Endothelial cell of umbilical vein (primary cell): ENCODE measurements around the gene MYADM. TPM values are rescaled to one million over a fixed set of nuclear protein-coding genes. Genes with fewer than 3 reads are reported as not detected.

Experiments
- BruUV-seq: library from RNA; stranded (reverse); fragments of 400-500 nt; replicated peaks from 2 replicates; lab custom pipeline; 2021; lab: Mats Ljungman, UMichigan
- CTCF ChIA-PET: fragments of 300-600, 350-600 bp; sonication (Branson Sonifier 250); formaldehyde crosslinking; loops from one replicate; lab custom pipeline; 2021; ENCODE audit warnings: antibody characterized with exemption, inconsistent platforms; lab: Charles Lee
- POLR2A ChIA-PET: fragments of 300-600, 350-600 bp; sonication (Branson Sonifier 250); formaldehyde crosslinking; loops from one replicate; lab custom pipeline; 2021; ENCODE audit warnings: antibody characterized with exemption, inconsistent platforms; lab: Charles Lee
- DNase-seq: peaks from one replicate; pipeline ENCODE4 v3.0.0-alpha.2; 2011; ENCODE audit warnings: low read depth, low spot score
- FAIRE-seq: peaks from 2 replicates; lab custom pipeline; 2011; peaks lifted over from hg19 to GRCh38; lab: Jason Lieb, UNC
- H2AFZ ChIP-seq: 2 replicates; pipeline ENCODE4 v1.6.0; 2012; ENCODE audit warnings: low read depth, low read length, control low read depth, inconsistent platforms
- H3K27ac ChIP-seq: 2 replicates; pipeline ENCODE4 v1.5.1; 2011; ENCODE audit warnings: low read depth, mild to moderate bottlenecking, control low read depth, low read length, moderate library complexity; ENCODE audit not compliant: insufficient read depth
- H3K27me3 ChIP-seq, 2 experiments: 2 replicates each; pipeline versions ENCODE4 v1.6.0 to v1.6.1; 2011; ENCODE audit warnings: low read length in 2 of 2, mixed read lengths in 1 of 2; ENCODE audit not compliant: control insufficient read depth in 2 of 2, insufficient read depth in 2 of 2
- H3K36me3 ChIP-seq, 2 experiments: 2 replicates in 1 of 2; 3 replicates in 1 of 2; pipeline ENCODE4 v1.5.1; 2011; ENCODE audit warnings: low read length in 2 of 2, mild to moderate bottlenecking in 1 of 2, moderate library complexity in 1 of 2; ENCODE audit not compliant: control insufficient read depth in 2 of 2, insufficient read depth in 2 of 2; ENCODE audit errors: extremely low read depth in 1 of 2
- H3K4me1 ChIP-seq: 3 replicates; pipeline ENCODE4 v1.5.1; 2011; ENCODE audit warnings: mild to moderate bottlenecking, low read length; ENCODE audit not compliant: control insufficient read depth, insufficient read depth; ENCODE audit errors: extremely low read depth
- H3K4me2 ChIP-seq: 2 replicates; pipeline ENCODE4 v1.6.1; 2011; ENCODE audit warnings: low read length, control low read depth, mixed read lengths; ENCODE audit not compliant: insufficient read depth
- H3K4me3 ChIP-seq, 3 experiments: fragments of 200-600 bp in 1 of 3; sonication (generic), shearing (Covaris generic) in 1 of 3; replicated peaks in 1 of 3; 2 replicates each; pipeline ENCODE4 v1.5.1; 2011 to 2016; ENCODE audit warnings: control low read depth in 3 of 3, low read length in 3 of 3, mild to moderate bottlenecking in 2 of 3, inconsistent platforms in 1 of 3, low read depth in 1 of 3, moderate library complexity in 1 of 3; ENCODE audit not compliant: insufficient read depth in 1 of 3
- H3K79me2 ChIP-seq: 2 replicates; pipeline ENCODE4 v1.6.0; 2012; ENCODE audit warnings: low read length, inconsistent platforms; ENCODE audit not compliant: control insufficient read depth, insufficient read depth
- H3K9ac ChIP-seq: replicated peaks from 2 replicates; pipeline ENCODE3; 2011; ENCODE audit warnings: low read length, control low read depth; ENCODE audit not compliant: insufficient read depth; ENCODE audit errors: extremely low read depth
- H3K9me1 ChIP-seq: replicated peaks from 3 replicates; pipeline ENCODE4 v1.6.0; 2011; ENCODE audit warnings: mild to moderate bottlenecking, low read length; ENCODE audit not compliant: control insufficient read depth, insufficient read depth; ENCODE audit errors: extremely low read depth
- H3K9me3 ChIP-seq: replicated peaks from 2 replicates; pipeline ENCODE4 v1.5.1; 2012; ENCODE audit warnings: low read length, inconsistent platforms; ENCODE audit not compliant: control insufficient read depth, insufficient read depth
- H4K20me1 ChIP-seq: replicated peaks from 2 replicates; pipeline ENCODE3; 2011; ENCODE audit warnings: mild to moderate bottlenecking, low read length; ENCODE audit not compliant: control insufficient read depth, insufficient read depth; ENCODE audit errors: extremely low read depth
- EZH2 ChIP-seq: IDR thresholded peaks from 2 replicates; pipeline ENCODE4 v1.6.1; 2012; ENCODE audit warnings: borderline replicate concordance, low read depth, mild to moderate bottlenecking, moderate library complexity, low read length, inconsistent platforms; ENCODE audit not compliant: severe bottlenecking
- FOS ChIP-seq: IDR thresholded peaks from 2 replicates; pipeline ENCODE4 v1.6.1; 2011; ENCODE audit warnings: mild to moderate bottlenecking, low read length, moderate library complexity, borderline replicate concordance; ENCODE audit not compliant: insufficient read depth
- GATA2 ChIP-seq: IDR thresholded peaks from 2 replicates; pipeline ENCODE4 v1.7.0; 2011; ENCODE audit warnings: low read depth, mild to moderate bottlenecking, moderate library complexity, mixed read lengths, low read length; ENCODE audit not compliant: insufficient read length, insufficient read depth
- JUN ChIP-seq: IDR thresholded peaks from 2 replicates; pipeline ENCODE4 v1.6.1; 2011; ENCODE audit warnings: borderline replicate concordance, low read depth; ENCODE audit not compliant: insufficient read length, insufficient read depth
- MAX ChIP-seq: IDR thresholded peaks from 2 replicates; pipeline ENCODE4 v1.6.1; 2011; ENCODE audit not compliant: insufficient read depth, insufficient read length
- MYC ChIP-seq: IDR thresholded peaks from one replicate; pipeline ENCODE4 v1.6.1; 2011; ENCODE audit warnings: mild to moderate bottlenecking, low read depth, low read length
- POLR2A ChIP-seq: IDR thresholded peaks from 2 replicates; pipeline ENCODE4 v1.6.1; 2012; ENCODE audit warnings: low read depth, mild to moderate bottlenecking, control low read depth, low read length
- POLR2AphosphoS5 ChIP-seq: IDR thresholded peaks from 2 replicates; pipeline ENCODE4 v1.6.1; 2012; ENCODE audit warnings: low read depth, mild to moderate bottlenecking, control low read depth, low read length, moderate library complexity; ENCODE audit not compliant: insufficient read depth
- dilution Hi-C: fragments of 300-500 bp; cut with MboI; formaldehyde crosslinking; loops from one replicate; pipeline ENCODE4 v1.15.0; 2019; ENCODE audit warnings: low sequenced_read_pairs; ENCODE audit not compliant: extremely low pct_ligation_motif_present
- intact Hi-C: fragments of 100-400 bp; cut with micrococcal nuclease; formaldehyde crosslinking; loops from one replicate; pipeline ENCODE4 v1.10.0; 2022
- polyA plus RNA-seq, 4 experiments: library from polyadenylated mRNA; depleted of rRNA in 3 of 4; stranded (reverse) in 3 of 4; unstranded in 1 of 4; fragments of >200 nt; gene quantifications; 2 replicates each; pipeline versions ENCODE4 v1.2.1 to v1.2.3, GENCODE V29; 2011 to 2012; ENCODE audit warnings: missing spikeins in 1 of 4
- total RNA-seq: library from RNA; stranded (reverse); gene quantifications from 2 replicates; pipeline ENCODE4 v1.2.3, GENCODE V29; 2021
- TF ChIP-seq, protein P1 (sequence below), 2 donors: IDR thresholded peaks; 1 replicate in 1 of 2; 2 replicates in 1 of 2; pipeline ENCODE4 v1.5.1; 2011; ENCODE audit warnings: low read length in 2 of 2, mild to moderate bottlenecking in 2 of 2, moderate library complexity in 2 of 2, control low read depth in 1 of 2, inconsistent platforms in 1 of 2, low read depth in 1 of 2; ENCODE audit not compliant: insufficient read depth in 1 of 2; ENCODE audit errors: extremely low read depth in 1 of 2

Gene MYADM
- total and polyA plus RNA-seq, 2 donors (not counting 3 experiments of a cell fraction or from before 2014, with no cell fraction given) = 100 to 133 TPM

- Histone ChIP-seq H3K4me1 (peaks cover 11% of the 10 kb centered on the region), H3K9me1 (no peaks in the 10 kb centered on the region), H4K20me1 (no peaks in the 10 kb centered on the region), H3K4me3 (peak overlapping the region in 1 of 3 experiments; percentile 48), H3K36me3 (no peaks in the 10 kb centered on the region), H3K4me2 (peak overlapping the region; percentile 86), H3K9me3 (no peaks in the 10 kb centered on the region), H3K9ac (peak overlapping the region; percentile 78), H2AFZ (peak overlapping the region; percentile 96), H3K79me2 (no peaks in the 10 kb centered on the region), H3K27ac (peak overlapping the region; percentile 95), H3K27me3 (no peaks in the 10 kb centered on the region)
- CTCF ChIA-PET = interaction anchor here (1.0 to 3.2 kb wide), 10 partner anchors 10 to 193 kb away, joined by 3 to 31 read pairs (median 6); partner anchors contain the start of gene PRKCG
- POLR2A ChIA-PET = interaction anchor here (1.0 to 1.3 kb wide), 2 partner anchors 17 to 19 kb away, joined by 3 to 5 read pairs; partner anchors contain the start of gene MYADM
- no peak for TF ChIP-seq JUN
- no peak for TF ChIP-seq EZH2
- dilution Hi-C loops (no loop called here), intact Hi-C loops (loop anchor here (1.0 kb wide), 1 partner anchor 18 kb away; the partner anchor contains the start of gene MYADM)
- peak; percentile 87 for FAIRE-seq
- no TSS peak for BruUV-seq
- DNase-seq = peak; percentile 90
Measured at GRCh38 chr19:53849237-53849676, 18.4 kb upstream of the MYADM start.

GRCh38 chr19:53853707-53854106, 14.0 kb upstream of the MYADM start:
- Histone ChIP-seq H3K27ac (no peak overlapping the region), H3K27me3 (no peaks in the 10 kb centered on the region), H3K9ac (no peak overlapping the region), H3K4me2 (no peak overlapping the region), H3K9me1 (no peaks in the 10 kb centered on the region), H3K9me3 (no peaks in the 10 kb centered on the region), H2AFZ (no peak overlapping the region), H3K4me1 (peaks cover 8% of the 10 kb centered on the region), H4K20me1 (no peaks in the 10 kb centered on the region), H3K79me2 (no peaks in the 10 kb centered on the region), H3K36me3 (no peaks in the 10 kb centered on the region), H3K4me3 (no peak overlapping the region)
- dilution Hi-C loops (no loop called here), intact Hi-C loops (no loop called here)
- TF ChIP-seq MAX (no peak), GATA2 (no peak), JUN (no peak), POLR2A (no peak), POLR2AphosphoS5 (no peak), FOS (no peak), MYC (no peak), EZH2 (no peak)
- TF ChIP-seq, protein P1, sequence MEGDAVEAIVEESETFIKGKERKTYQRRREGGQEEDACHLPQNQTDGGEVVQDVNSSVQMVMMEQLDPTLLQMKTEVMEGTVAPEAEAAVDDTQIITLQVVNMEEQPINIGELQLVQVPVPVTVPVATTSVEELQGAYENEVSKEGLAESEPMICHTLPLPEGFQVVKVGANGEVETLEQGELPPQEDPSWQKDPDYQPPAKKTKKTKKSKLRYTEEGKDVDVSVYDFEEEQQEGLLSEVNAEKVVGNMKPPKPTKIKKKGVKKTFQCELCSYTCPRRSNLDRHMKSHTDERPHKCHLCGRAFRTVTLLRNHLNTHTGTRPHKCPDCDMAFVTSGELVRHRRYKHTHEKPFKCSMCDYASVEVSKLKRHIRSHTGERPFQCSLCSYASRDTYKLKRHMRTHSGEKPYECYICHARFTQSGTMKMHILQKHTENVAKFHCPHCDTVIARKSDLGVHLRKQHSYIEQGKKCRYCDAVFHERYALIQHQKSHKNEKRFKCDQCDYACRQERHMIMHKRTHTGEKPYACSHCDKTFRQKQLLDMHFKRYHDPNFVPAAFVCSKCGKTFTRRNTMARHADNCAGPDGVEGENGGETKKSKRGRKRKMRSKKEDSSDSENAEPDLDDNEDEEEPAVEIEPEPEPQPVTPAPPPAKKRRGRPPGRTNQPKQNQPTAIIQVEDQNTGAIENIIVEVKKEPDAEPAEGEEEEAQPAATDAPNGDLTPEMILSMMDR (IDR thresholded peaks at IDR 0.05; ENCODE audit: extremely low read depth in 1 of 2, insufficient read depth in 1 of 2, low read depth in 1 of 2, low read length in 2 of 2) = no peak
- ChIA-PET POLR2A (no interaction called here), CTCF (interaction anchor here (0.6 to 3.4 kb wide), 10 partner anchors 9 to 177 kb away, joined by 3 to 23 read pairs (median 4); partner anchors contain the start of genes MYADM and PRKCG)
- no peak for DNase-seq
- FAIRE-seq = no peak
- BruUV-seq = no TSS peak
